ENCODE measurements around the gene FAM20C. TPM values are rescaled to one million over a fixed set of nuclear protein-coding genes. Genes with fewer than 3 reads are reported as not detected.

The FAM20C gene
- total RNA-seq, 1 donor from 2014 or later = 0.11 TPM

GRCh38 chr7:300048-300447 is 107.7 kb downstream of the FAM20C start:
- ATAC-seq (ENCODE audit: low read depth) = no peak
- no peak for DNase-seq
- no peaks in the 10 kb centered on the region for H3K9me3 Mint-ChIP-seq
- TF ChIP-seq CTCF (IDR thresholded peaks at IDR 0.05) = no peak
- CTCF ChIA-PET = no interaction called here
- POLR2A ChIA-PET = no interaction called here
- no peak overlapping the region for H3K27ac Mint-ChIP-seq
- intact Hi-C loops (cut with micrococcal nuclease) = no loop called here
- no peaks in the 10 kb centered on the region for H3K27me3 Mint-ChIP-seq
- H3K4me1 Mint-ChIP-seq = no peaks in the 10 kb centered on the region
- H3K4me3 Mint-ChIP-seq = no peak overlapping the region
- H3K36me3 Mint-ChIP-seq (ENCODE audit: low read depth) = no peaks in the 10 kb centered on the region

GRCh38 chr7:300546-301290 is 108.3 kb downstream of the FAM20C start:
- POLR2A ChIA-PET = no interaction called here

GRCh38 chr7:301291-302053 is 109.1 kb downstream of the FAM20C start:
- ChIA-PET POLR2A (no interaction called here), CTCF (no interaction called here)
- TF ChIP-seq CTCF (IDR thresholded peaks at IDR 0.05) = no peak
- no peaks in the 10 kb centered on the region for H3K9me3 Mint-ChIP-seq
- no peaks in the 10 kb centered on the region for H3K4me1 Mint-ChIP-seq
- no peak overlapping the region for H3K4me3 Mint-ChIP-seq
- peaks cover 2% of the 10 kb centered on the region for H3K27me3 Mint-ChIP-seq
- ATAC-seq (ENCODE audit: low read depth) (no peak), DNase-seq (no peak)
- H3K36me3 Mint-ChIP-seq (ENCODE audit: low read depth) = no peaks in the 10 kb centered on the region
- H3K27ac Mint-ChIP-seq = no peak overlapping the region
- intact Hi-C loops (cut with micrococcal nuclease) = no loop called here

More at GRCh38 chr7:300546-301290, 108.3 kb downstream of the FAM20C start:
- no peak overlapping the region for H3K4me3 Mint-ChIP-seq
- intact Hi-C loops (cut with micrococcal nuclease) = no loop called here
- no peaks in the 10 kb centered on the region for H3K9me3 Mint-ChIP-seq
- CTCF ChIA-PET = no interaction called here
- no peak for TF ChIP-seq CTCF (IDR thresholded peaks at IDR 0.05)
- H3K36me3 Mint-ChIP-seq (ENCODE audit: low read depth) = no peaks in the 10 kb centered on the region
- peaks cover 2% of the 10 kb centered on the region for H3K27me3 Mint-ChIP-seq
- no peak overlapping the region for H3K27ac Mint-ChIP-seq
- DNase-seq = no peak
- H3K4me1 Mint-ChIP-seq = no peaks in the 10 kb centered on the region
- ATAC-seq (ENCODE audit: low read depth) = no peak

DNA sequence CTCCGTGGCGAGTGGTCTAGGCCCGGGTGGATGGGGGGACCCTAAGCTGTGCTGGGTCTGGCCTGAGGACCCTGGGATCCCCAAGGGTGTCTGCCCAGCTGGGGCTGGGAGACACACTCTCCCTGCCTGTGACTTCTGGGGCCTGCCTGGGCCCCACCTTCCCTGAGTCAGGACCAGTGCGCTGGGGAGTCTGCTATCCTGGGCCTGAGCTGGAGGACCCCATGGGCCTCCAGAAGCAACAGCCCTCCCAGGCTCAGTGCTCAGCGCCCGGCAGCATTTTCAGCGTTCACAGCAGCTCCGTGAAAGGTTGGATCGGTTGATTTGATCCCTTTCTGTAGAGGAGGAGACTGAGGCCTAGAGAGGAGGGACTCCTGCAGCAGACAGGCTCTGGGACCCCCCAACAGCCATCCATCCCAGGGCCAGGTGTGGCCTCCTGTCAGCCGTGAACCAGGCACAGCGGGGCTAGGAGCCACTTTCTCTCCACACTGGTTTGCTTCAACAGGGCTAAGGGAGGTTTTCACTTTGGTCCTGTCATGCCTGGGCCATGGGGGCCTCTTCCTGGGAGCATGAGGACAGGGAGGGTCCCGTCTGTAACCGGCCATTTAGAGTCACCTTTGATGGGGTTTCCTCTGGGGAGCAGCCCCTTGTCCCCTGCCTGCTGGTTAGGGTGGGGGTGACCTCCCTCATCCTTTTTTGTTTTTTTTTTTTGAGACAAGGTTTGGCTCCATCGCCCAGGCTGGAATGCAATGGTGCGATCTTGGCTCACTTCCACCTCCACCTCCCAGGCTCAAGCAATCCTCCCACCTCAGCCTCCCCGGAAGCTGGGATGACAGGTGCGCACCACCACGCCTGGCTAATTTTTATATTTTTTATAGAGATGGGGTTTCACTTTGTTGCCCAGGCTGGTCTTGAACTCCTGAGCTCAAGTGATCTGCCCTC is 110.0 kb downstream of the FAM20C start:
- DNase-seq (no peak), ATAC-seq (ENCODE audit: low read depth) (no peak)
- Mint-ChIP-seq H3K27me3 (peaks cover 2% of the 10 kb centered on the region), H3K9me3 (no peaks in the 10 kb centered on the region), H3K4me1 (no peaks in the 10 kb centered on the region), H3K4me3 (no peak overlapping the region), H3K36me3 (ENCODE audit: low read depth) (no peaks in the 10 kb centered on the region), H3K27ac (no peak overlapping the region)
- ChIA-PET CTCF (no interaction called here), POLR2A (no interaction called here)
- TF ChIP-seq CTCF (IDR thresholded peaks at IDR 0.05) = no peak
- intact Hi-C loops (cut with micrococcal nuclease) = no loop called here

GRCh38 chr7:303425-303824 is 111.1 kb downstream of the FAM20C start:
- TF ChIP-seq CTCF (IDR thresholded peaks at IDR 0.05) = no peak
- no peak for DNase-seq
- intact Hi-C loops (cut with micrococcal nuclease) = no loop called here
- peaks cover 8% of the 10 kb centered on the region for H3K9me3 Mint-ChIP-seq
- H3K36me3 Mint-ChIP-seq (ENCODE audit: low read depth) = no peaks in the 10 kb centered on the region
- ChIA-PET POLR2A (no interaction called here), CTCF (no interaction called here)
- no peak overlapping the region for H3K4me3 Mint-ChIP-seq
- no peak for ATAC-seq (ENCODE audit: low read depth)
- H3K27me3 Mint-ChIP-seq = peaks cover 4% of the 10 kb centered on the region
- no peak overlapping the region for H3K27ac Mint-ChIP-seq
- H3K4me1 Mint-ChIP-seq = no peaks in the 10 kb centered on the region
